ENCODE data around the gene ALDOC. TPM values are rescaled to one million over a fixed set of nuclear protein-coding genes. Genes with fewer than 3 reads are reported as not detected.

The ALDOC gene
- total and polyA plus RNA-seq, 2 experiments from 2014 or later = 33.5 to 157 TPM

DNA sequence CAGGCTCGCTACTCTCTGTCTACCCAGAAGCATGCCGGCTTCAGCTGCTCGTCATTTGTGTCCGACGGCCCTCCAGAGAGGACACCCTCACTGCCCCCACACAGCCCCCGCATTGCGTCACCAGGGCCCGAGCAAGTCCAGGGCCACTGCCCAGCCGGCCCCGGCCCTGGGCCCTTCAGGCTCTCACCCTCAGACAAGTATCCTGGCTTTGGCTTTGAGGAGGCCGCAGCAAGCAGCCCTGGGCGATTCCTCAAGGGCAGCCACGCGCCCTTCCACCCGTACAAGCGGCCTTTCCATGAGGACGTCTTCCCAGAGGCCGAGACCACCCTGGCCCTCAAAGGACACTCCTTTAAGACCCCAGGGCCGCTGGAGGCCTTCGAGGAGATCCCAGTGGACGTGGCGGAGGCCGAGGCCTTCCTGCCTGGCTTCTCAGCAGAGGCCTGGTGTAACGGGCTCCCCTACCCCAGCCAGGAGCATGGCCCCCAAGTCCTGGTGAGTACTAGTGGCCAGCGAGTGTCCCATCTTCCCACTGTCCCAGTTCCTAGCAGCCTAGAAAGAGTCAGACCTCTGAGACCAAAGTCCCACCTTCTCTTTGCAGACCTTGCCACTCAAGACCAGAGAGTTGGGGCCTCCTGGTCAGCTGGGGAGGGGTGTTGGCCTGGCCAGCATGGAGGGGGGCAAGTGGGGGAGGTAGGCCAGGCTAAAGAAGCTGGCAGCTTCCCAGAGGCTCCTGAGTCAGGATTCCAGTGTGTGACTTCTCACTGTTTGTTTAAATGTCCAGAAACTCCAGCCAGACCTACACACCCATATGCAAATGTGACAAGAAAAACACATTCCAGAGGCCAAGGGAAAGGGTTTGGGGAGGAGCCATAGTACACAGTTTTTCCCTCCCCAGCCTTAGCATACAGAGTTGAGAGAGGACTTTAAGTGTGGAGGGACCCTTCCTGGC lies 51.9 kb downstream of the ALDOC start (continued):
- TF ChIP-seq, protein P1, sequence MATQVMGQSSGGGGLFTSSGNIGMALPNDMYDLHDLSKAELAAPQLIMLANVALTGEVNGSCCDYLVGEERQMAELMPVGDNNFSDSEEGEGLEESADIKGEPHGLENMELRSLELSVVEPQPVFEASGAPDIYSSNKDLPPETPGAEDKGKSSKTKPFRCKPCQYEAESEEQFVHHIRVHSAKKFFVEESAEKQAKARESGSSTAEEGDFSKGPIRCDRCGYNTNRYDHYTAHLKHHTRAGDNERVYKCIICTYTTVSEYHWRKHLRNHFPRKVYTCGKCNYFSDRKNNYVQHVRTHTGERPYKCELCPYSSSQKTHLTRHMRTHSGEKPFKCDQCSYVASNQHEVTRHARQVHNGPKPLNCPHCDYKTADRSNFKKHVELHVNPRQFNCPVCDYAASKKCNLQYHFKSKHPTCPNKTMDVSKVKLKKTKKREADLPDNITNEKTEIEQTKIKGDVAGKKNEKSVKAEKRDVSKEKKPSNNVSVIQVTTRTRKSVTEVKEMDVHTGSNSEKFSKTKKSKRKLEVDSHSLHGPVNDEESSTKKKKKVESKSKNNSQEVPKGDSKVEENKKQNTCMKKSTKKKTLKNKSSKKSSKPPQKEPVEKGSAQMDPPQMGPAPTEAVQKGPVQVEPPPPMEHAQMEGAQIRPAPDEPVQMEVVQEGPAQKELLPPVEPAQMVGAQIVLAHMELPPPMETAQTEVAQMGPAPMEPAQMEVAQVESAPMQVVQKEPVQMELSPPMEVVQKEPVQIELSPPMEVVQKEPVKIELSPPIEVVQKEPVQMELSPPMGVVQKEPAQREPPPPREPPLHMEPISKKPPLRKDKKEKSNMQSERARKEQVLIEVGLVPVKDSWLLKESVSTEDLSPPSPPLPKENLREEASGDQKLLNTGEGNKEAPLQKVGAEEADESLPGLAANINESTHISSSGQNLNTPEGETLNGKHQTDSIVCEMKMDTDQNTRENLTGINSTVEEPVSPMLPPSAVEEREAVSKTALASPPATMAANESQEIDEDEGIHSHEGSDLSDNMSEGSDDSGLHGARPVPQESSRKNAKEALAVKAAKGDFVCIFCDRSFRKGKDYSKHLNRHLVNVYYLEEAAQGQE (IDR thresholded peaks at IDR 0.05; ENCODE audit: unreplicated experiment) = no peak
- TF ChIP-seq POLR2AphosphoS5 (IDR thresholded peaks at IDR 0.05; ENCODE audit: low read depth) (no peak), NANOG (IDR thresholded peaks at IDR 0.05; ENCODE audit: borderline replicate concordance) (no peak), EZH2phosphoT487 (IDR thresholded peaks at IDR 0.05; ENCODE audit: unreplicated experiment) (no peak), ZNF114 (CRISPR knock-in tag; IDR thresholded peaks at IDR 0.05) (no peak)

DNA sequence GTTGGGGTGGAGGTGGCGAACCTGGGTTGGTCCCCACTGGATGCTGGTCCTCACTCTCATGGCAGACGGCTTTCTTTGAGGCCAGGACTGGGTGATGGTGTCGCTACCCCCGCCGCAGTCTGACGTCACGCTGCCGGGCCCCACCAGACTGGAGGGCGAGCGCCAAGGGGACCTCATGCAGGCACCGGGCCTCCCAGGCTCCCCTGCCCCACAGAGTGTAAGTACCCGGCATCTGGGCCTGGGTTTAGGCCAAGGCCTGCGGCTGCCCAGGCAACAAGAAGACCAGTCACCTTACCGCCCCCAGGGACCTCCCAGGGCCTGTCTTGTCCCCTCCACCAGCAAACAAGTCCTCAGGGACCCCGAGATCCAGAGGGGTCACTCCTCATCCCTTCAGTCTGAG lies 52.8 kb downstream of the ALDOC start:
- H3K27me3 Mint-ChIP-seq (ENCODE audit: insufficient read depth, low read depth, poor library complexity) = peaks cover 24% of the 10 kb centered on the region
- Histone ChIP-seq H3K27me3 (ENCODE audit: insufficient read depth) (no peaks in the 10 kb centered on the region), H3K36me3 (ENCODE audit: insufficient read depth) (no peaks in the 10 kb centered on the region), H3K27ac (ENCODE audit: low read depth) (no peak overlapping the region), H3K9me2 (ENCODE audit: insufficient read depth) (no peaks in the 10 kb centered on the region), H3K4me1 (ENCODE audit: insufficient read depth) (no peaks in the 10 kb centered on the region), H3K79me2 (replicated peaks; ENCODE audit: insufficient read depth) (no peaks in the 10 kb centered on the region), H3K4me2 (no peak overlapping the region), H3F3A (replicated peaks; ENCODE audit: low read depth) (no peaks in the 10 kb centered on the region), H3K4me3 (no peak overlapping the region), H4K20me1 (replicated peaks; ENCODE audit: insufficient read depth) (no peaks in the 10 kb centered on the region), H2AFZ (no peak overlapping the region)
- DNase-seq (ENCODE audit: low spot score) (no peak), ATAC-seq (no peak)
- peaks cover 3% of the 10 kb centered on the region; the same call in 2 of the 3 replicates for H3K4me1 Mint-ChIP-seq
- no peak overlapping the region; the same call in 2 of the 3 replicates for H3K4me3 Mint-ChIP-seq
- no peaks in the 10 kb centered on the region; the same call in 2 of the 3 replicates for H3K36me3 Mint-ChIP-seq (ENCODE audit: low read depth)
- H3K9me3 Mint-ChIP-seq = no peaks in the 10 kb centered on the region; the same call in 2 of the 3 replicates
- H3K27ac Mint-ChIP-seq = no peak overlapping the region
- no peak for TF ChIP-seq STAT1 (IDR thresholded peaks at IDR 0.05; ENCODE audit: unreplicated experiment)
- TF ChIP-seq ZNF114 (CRISPR knock-in tag; IDR thresholded peaks at IDR 0.05) = no peak
- TF ChIP-seq, protein P1 (IDR thresholded peaks at IDR 0.05; ENCODE audit: unreplicated experiment) = no peak
- TF ChIP-seq CREB1 (CRISPR knock-in tag; IDR thresholded peaks at IDR 0.05; ENCODE audit: low read depth) = no peak
- no peak for TF ChIP-seq ZNF331 (CRISPR knock-in tag; IDR thresholded peaks at IDR 0.05; ENCODE audit: low read depth)
- TF ChIP-seq, protein P2, sequence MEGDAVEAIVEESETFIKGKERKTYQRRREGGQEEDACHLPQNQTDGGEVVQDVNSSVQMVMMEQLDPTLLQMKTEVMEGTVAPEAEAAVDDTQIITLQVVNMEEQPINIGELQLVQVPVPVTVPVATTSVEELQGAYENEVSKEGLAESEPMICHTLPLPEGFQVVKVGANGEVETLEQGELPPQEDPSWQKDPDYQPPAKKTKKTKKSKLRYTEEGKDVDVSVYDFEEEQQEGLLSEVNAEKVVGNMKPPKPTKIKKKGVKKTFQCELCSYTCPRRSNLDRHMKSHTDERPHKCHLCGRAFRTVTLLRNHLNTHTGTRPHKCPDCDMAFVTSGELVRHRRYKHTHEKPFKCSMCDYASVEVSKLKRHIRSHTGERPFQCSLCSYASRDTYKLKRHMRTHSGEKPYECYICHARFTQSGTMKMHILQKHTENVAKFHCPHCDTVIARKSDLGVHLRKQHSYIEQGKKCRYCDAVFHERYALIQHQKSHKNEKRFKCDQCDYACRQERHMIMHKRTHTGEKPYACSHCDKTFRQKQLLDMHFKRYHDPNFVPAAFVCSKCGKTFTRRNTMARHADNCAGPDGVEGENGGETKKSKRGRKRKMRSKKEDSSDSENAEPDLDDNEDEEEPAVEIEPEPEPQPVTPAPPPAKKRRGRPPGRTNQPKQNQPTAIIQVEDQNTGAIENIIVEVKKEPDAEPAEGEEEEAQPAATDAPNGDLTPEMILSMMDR (conservative IDR thresholded peaks at IDR 0.05; ENCODE audit: low read depth in 2 of 2) = no peak
- no peak for TF ChIP-seq JUNB (IDR thresholded peaks at IDR 0.05; ENCODE audit: unreplicated experiment)
- TF ChIP-seq EZH2phosphoT487 (IDR thresholded peaks at IDR 0.05; ENCODE audit: unreplicated experiment) = no peak
